Breast epithelium (tissue), 3 donors: ENCODE measurements around the gene TIMD4.
"Not testable (repeated sequence)": the region's sequence is repeated elsewhere in the genome, so short reads cannot be mapped to it uniquely, and the experiment has no call there.

Source experiments
- CTCF ChIP-seq, 3 donors: fragments of 450-650 bp; IDR thresholded peaks; one replicate each; pipeline ENCODE4 v1.5.1; 2016 to 2017; ENCODE audit warnings: antibody characterized with exemption in 3 of 3, mild to moderate bottlenecking in 3 of 3, moderate library complexity in 3 of 3
- POLR2A ChIP-seq: fragments of 450-650 bp; IDR thresholded peaks from one replicate; pipeline ENCODE4 v1.6.1; 2016; ENCODE audit warnings: antibody characterized with exemption, mild to moderate bottlenecking, moderate library complexity
- POLR2AphosphoS5 ChIP-seq, 3 donors: sonication (generic); formaldehyde crosslinking; IDR thresholded peaks; one replicate each; pipeline ENCODE4 v1.6.1; 2017; ENCODE audit warnings: antibody characterized with exemption in 3 of 3

DNA sequence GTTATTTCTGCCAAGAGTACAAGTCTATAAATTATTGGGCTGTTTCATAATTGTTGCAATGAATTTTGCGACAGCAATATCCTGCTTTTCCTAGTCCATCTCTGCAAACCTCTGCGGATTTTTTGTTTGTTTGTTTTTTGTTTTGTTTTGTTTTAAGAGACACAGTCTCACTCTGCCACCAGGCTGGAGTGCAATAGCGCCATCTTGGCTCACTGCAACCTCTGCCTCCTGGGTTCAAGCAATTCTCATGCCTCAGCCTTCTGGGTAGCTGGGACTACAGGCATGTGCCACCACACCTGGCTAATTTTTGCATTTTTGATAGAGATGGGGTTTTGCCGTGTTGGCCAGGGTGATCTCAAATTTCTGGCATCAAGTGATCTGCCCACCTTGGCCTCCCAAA is 37.3 kb downstream of the TIMD4 start:
- not testable (repeated sequence) for TF ChIP-seq CTCF (IDR thresholded peaks at IDR 0.05); POLR2A; POLR2AphosphoS5 (IDR thresholded peaks at IDR 0.05)
